K562 (cell line): Measurements from ENCODE around the gene RSPH6A. TPM values are rescaled to one million over a fixed set of nuclear protein-coding genes. Genes with fewer than 3 reads are reported as not detected.
A peak's percentile ranks its signal among the peaks of the same experiment; 100 is the strongest.

Experiments
- COPS2 ChIP-seq: fragments of 450-650 bp; conservative IDR thresholded peaks from 2 replicates; pipeline ENCODE4 v1.6.1; 2016; ENCODE audit warnings: mild to moderate bottlenecking, moderate library complexity
- CREB3 ChIP-seq: fragments of 450-650 bp; conservative IDR thresholded peaks from 2 replicates; pipeline ENCODE4 v1.6.1; 2016; ENCODE audit warnings: missing genetic modification characterization, low read depth, mild to moderate bottlenecking, missing compliant biosample characterization, moderate library complexity
- HDAC2 ChIP-seq: fragments of 450-650 bp; IDR thresholded peaks from 2 replicates; pipeline ENCODE4 v1.6.1; 2016; ENCODE audit warnings: mild to moderate bottlenecking
- HIVEP1 ChIP-seq: fragments of 250-450 bp; sonication (Bioruptor Pico); IDR thresholded peaks from 2 replicates; pipeline ENCODE4 v1.4.0; 2020; ENCODE audit warnings: mild to moderate bottlenecking
- KLF6 ChIP-seq: fragments of 250-450 bp; sonication (Bioruptor Pico); IDR thresholded peaks from 2 replicates; pipeline ENCODE4 v1.4.0; 2020; ENCODE audit warnings: mild to moderate bottlenecking, moderate library complexity, borderline replicate concordance
- MNT ChIP-seq, 2 experiments: fragments of 450-650 bp; conservative IDR thresholded peaks; 2 replicates each; pipeline ENCODE4 v1.6.1; 2017; ENCODE audit warnings: mild to moderate bottlenecking in 2 of 2, moderate library complexity in 2 of 2
- NCOA4 ChIP-seq: fragments of 450-650 bp; IDR thresholded peaks from 2 replicates; pipeline ENCODE4 v1.6.1; 2018; ENCODE audit warnings: mild to moderate bottlenecking; ENCODE audit not compliant: partially characterized antibody
- NFATC3 ChIP-seq: fragments of 450-650 bp; IDR thresholded peaks from 2 replicates; pipeline ENCODE4 v1.6.1; 2017; ENCODE audit warnings: mild to moderate bottlenecking
- PKNOX1 ChIP-seq: fragments of 450-650 bp; IDR thresholded peaks from 2 replicates; pipeline ENCODE4 v1.6.1; 2016
- RBM17 ChIP-seq: fragments of 200-400 bp; formaldehyde crosslinking; IDR thresholded peaks from 2 replicates; pipeline ENCODE4 v1.6.1; 2017; ENCODE audit warnings: low read depth, mild to moderate bottlenecking, low read length, borderline replicate concordance
- TBP ChIP-seq: optimal IDR thresholded peaks from 2 replicates; pipeline ENCODE3; 2011; ENCODE audit warnings: low read depth, low read length, improper control_type of control experiment
- ZC3H11A ChIP-seq: IDR thresholded peaks from 2 replicates; pipeline ENCODE4 v1.6.1; 2012; ENCODE audit warnings: low read depth, low read length, improper control_type of control experiment
- ZNF324 ChIP-seq: fragments of 250-450 bp; sonication (Bioruptor Pico); IDR thresholded peaks from 2 replicates; pipeline ENCODE4 v1.4.0; 2020; ENCODE audit warnings: mild to moderate bottlenecking
- ZNF696 ChIP-seq: fragments of 250-450 bp; sonication (Bioruptor Pico); conservative IDR thresholded peaks from 2 replicates; pipeline ENCODE4 v1.4.0; 2020; ENCODE audit warnings: mild to moderate bottlenecking, moderate library complexity
- ZNF717 ChIP-seq: fragments of 250-450 bp; sonication (Bioruptor Pico); IDR thresholded peaks from 2 replicates; pipeline ENCODE4 v1.5.0; 2021
- ZNF76 ChIP-seq: fragments of 250-450 bp; sonication (Bioruptor Pico); IDR thresholded peaks from 2 replicates; pipeline ENCODE4 v1.4.0; 2020; ENCODE audit warnings: mild to moderate bottlenecking, moderate library complexity, borderline replicate concordance
- ZNF766 ChIP-seq: fragments of 200-800 bp; sonication (Bioruptor generic); conservative IDR thresholded peaks from 2 replicates; pipeline ENCODE4 v1.6.1; 2016; ENCODE audit warnings: missing genetic modification characterization, missing compliant biosample characterization
- ZNF77 ChIP-seq: fragments of 250-450 bp; sonication (Bioruptor Pico); IDR thresholded peaks from 2 replicates; pipeline ENCODE4 v1.5.0; 2020
- polyA plus RNA-seq, 8 experiments: library from polyadenylated mRNA; depleted of rRNA in 4 of 8; stranded (reverse) in 5 of 8; unstranded in 3 of 8; fragments of >200 nt; fragmentation: Nextera tagmentation in 2 of 8; fragmentation: Illumina TruSeq in 1 of 8; extraction: Ambion mirVana in 2 of 8; extraction: Trizol in 1 of 8; gene quantifications; 2 replicates each; pipeline versions ENCODE4 v1.2.1 to v1.2.3, GENCODE V29; 2011 to 2014; ENCODE audit warnings: inconsistent platforms in 1 of 8, missing spikeins in 1 of 8
- total RNA-seq, 7 experiments: library from RNA; depleted of rRNA in 6 of 7; stranded (reverse); fragments of >200 nt in 6 of 7; fragmentation: Illumina TruSeq in 2 of 7; extraction: Trizol in 2 of 7; gene quantifications; 2 replicates each; pipeline versions ENCODE4 v1.2.1 to v1.2.3, GENCODE V29; 2011 to 2021; ENCODE audit warnings: low replicate concordance in 1 of 7
- TF ChIP-seq, protein P1 (sequence below): fragments of 250-450 bp; sonication (Bioruptor Pico); IDR thresholded peaks from 2 replicates; pipeline ENCODE4 v1.8.0; 2021; ENCODE audit warnings: moderate library complexity, mild to moderate bottlenecking, inconsistent platforms
- TF ChIP-seq, protein P2 (sequence below): fragments of 250-450 bp; sonication (Bioruptor Pico); IDR thresholded peaks from 2 replicates; pipeline ENCODE4 v1.8.0; 2022; ENCODE audit warnings: moderate library complexity, mild to moderate bottlenecking, inconsistent platforms

The RSPH6A gene
- total and polyA plus RNA-seq, 9 of the 15 experiments (the other 6 are each of a cell fraction or from before 2014, with no cell fraction given) = 0.03 to 0.15 (median 0.07) TPM; not detected in 5

DNA sequence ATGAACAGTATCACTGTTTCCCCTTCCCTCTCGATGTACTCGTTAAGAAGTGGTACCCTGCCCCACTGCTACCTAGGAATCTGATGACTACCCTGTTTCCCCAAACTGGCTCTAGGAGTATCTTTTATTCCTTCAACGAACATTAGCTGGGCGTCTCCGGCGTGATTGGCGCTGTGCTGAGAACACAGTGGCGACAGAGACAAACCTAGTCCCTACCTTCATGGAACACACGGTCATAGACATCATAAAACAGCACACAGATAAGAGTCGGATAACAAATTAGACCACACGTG, 47.1 kb upstream of the RSPH6A start (continued):
- no peak for TF ChIP-seq HIVEP1 (CRISPR knock-in tag)
- TF ChIP-seq TBP = no peak
- TF ChIP-seq, protein P1, sequence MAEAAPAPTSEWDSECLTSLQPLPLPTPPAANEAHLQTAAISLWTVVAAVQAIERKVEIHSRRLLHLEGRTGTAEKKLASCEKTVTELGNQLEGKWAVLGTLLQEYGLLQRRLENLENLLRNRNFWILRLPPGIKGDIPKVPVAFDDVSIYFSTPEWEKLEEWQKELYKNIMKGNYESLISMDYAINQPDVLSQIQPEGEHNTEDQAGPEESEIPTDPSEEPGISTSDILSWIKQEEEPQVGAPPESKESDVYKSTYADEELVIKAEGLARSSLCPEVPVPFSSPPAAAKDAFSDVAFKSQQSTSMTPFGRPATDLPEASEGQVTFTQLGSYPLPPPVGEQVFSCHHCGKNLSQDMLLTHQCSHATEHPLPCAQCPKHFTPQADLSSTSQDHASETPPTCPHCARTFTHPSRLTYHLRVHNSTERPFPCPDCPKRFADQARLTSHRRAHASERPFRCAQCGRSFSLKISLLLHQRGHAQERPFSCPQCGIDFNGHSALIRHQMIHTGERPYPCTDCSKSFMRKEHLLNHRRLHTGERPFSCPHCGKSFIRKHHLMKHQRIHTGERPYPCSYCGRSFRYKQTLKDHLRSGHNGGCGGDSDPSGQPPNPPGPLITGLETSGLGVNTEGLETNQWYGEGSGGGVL (CRISPR knock-in tag) = no peak
- no peak for TF ChIP-seq RBM17
- no peak for TF ChIP-seq ZNF76
- no peak for TF ChIP-seq ZC3H11A
- TF ChIP-seq ZNF324 (CRISPR knock-in tag) = no peak
- TF ChIP-seq, protein P2, sequence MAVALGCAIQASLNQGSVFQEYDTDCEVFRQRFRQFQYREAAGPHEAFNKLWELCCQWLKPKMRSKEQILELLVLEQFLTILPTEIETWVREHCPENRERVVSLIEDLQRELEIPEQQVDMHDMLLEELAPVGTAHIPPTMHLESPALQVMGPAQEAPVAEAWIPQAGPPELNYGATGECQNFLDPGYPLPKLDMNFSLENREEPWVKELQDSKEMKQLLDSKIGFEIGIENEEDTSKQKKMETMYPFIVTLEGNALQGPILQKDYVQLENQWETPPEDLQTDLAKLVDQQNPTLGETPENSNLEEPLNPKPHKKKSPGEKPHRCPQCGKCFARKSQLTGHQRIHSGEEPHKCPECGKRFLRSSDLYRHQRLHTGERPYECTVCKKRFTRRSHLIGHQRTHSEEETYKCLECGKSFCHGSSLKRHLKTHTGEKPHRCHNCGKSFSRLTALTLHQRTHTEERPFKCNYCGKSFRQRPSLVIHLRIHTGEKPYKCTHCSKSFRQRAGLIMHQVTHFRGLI (CRISPR knock-in tag) = no peak
- TF ChIP-seq ZNF766 = 0 out of 2 replicates have a peak, but pooled peaks have one; percentile 24
- peak in 1 of 2 experiments; percentile 13; a peak in 1 of 4 replicates for TF ChIP-seq MNT (conservative IDR thresholded peaks at IDR 0.05)
- no peak for TF ChIP-seq COPS2
- TF ChIP-seq KLF6 (CRISPR knock-in tag) = no peak
- TF ChIP-seq ZNF717 (CRISPR knock-in tag) = no peak
- TF ChIP-seq NCOA4 = no peak
- TF ChIP-seq ZNF696 (CRISPR knock-in tag) = no peak
- 0 out of 2 replicates have a peak, but pooled peaks have one; percentile 32 for TF ChIP-seq NFATC3
- TF ChIP-seq ZNF77 (CRISPR knock-in tag) = no peak
- no peak for TF ChIP-seq CREB3
- peak; percentile 41; the same call in 1 of the 2 replicates for TF ChIP-seq PKNOX1
- TF ChIP-seq HDAC2 = no peak
